AG09309 (cell line): ENCODE results near the gene ST6GALNAC1.

Experiments
- DNase-seq: peaks from one replicate; pipeline ENCODE4 v3.0.0-alpha.2; 2010; ENCODE audit warnings: low read depth
- H3K4me3 ChIP-seq: 2 replicates; pipeline ENCODE4 v1.5.1; 2011; ENCODE audit warnings: mild to moderate bottlenecking, low read depth, low read length, moderate library complexity; ENCODE audit not compliant: control insufficient read depth
- TF ChIP-seq, protein P1 (sequence below): IDR thresholded peaks from 2 replicates; pipeline ENCODE4 v1.5.1; 2011; ENCODE audit warnings: mild to moderate bottlenecking, low read depth, low read length, inconsistent platforms; ENCODE audit not compliant: insufficient read depth, control insufficient read depth; ENCODE audit errors: missing control alignments

The ST6GALNAC1 gene

DNA sequence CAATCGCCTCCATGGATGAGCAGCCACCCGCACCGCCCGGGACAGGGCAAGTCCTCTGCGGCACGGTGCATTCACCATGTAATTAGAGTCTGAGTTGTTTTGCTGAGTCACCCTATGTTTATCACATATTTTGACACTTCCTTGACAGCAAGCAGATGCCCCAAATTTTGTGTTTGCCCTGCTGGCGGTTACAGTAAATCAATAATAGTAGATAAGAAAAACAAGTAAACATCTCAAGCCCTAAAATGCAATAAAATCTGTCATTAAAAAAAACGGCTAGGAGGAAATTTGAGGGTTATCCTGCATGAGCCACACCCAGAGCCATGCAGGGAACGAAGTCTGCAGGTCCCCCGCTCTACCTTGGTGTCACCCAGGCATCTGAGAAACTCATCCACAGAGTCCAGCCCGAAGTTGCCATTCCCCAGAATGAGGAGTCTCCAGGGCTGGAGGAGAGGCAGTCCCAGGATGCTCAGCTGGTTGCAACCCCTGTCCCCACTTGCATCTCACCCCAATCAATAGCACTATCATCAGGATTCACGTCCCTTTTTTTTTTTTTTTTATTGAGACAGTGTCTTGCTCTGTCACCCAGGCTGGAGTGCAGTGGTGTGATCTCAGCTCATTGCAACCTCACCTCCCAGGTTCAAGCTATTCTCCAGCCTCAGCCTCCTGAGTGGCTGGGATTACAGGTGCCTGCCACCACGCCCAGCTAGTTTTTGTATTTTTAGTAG is 16.5 kb upstream of the ST6GALNAC1 start:
- TF ChIP-seq, protein P1, sequence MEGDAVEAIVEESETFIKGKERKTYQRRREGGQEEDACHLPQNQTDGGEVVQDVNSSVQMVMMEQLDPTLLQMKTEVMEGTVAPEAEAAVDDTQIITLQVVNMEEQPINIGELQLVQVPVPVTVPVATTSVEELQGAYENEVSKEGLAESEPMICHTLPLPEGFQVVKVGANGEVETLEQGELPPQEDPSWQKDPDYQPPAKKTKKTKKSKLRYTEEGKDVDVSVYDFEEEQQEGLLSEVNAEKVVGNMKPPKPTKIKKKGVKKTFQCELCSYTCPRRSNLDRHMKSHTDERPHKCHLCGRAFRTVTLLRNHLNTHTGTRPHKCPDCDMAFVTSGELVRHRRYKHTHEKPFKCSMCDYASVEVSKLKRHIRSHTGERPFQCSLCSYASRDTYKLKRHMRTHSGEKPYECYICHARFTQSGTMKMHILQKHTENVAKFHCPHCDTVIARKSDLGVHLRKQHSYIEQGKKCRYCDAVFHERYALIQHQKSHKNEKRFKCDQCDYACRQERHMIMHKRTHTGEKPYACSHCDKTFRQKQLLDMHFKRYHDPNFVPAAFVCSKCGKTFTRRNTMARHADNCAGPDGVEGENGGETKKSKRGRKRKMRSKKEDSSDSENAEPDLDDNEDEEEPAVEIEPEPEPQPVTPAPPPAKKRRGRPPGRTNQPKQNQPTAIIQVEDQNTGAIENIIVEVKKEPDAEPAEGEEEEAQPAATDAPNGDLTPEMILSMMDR: no peak
- DNase-seq: no peak
- no peak overlapping the region for H3K4me3 ChIP-seq

DNA sequence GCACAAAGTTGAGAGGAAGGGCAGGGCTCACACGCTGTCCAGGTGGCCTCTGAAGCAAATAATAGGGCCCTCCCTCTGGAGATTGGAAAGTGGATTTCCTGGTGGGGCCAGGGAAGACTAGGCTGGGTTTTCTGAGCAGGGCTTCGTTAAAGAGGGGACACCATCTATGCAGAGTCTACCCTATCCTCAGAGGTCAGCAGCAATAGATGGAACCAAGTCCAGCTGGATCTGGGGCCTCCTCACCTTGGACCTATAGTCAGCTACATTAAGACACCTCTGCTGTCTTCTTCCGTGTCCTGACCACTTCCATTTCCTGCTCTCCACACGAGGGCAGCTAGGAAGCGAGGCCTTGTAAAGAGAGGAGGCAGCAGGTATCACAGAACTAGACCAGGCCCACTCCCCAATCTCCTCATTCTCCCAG is 14.7 kb upstream of the ST6GALNAC1 start:
- TF ChIP-seq, protein P1: no peak

DNA sequence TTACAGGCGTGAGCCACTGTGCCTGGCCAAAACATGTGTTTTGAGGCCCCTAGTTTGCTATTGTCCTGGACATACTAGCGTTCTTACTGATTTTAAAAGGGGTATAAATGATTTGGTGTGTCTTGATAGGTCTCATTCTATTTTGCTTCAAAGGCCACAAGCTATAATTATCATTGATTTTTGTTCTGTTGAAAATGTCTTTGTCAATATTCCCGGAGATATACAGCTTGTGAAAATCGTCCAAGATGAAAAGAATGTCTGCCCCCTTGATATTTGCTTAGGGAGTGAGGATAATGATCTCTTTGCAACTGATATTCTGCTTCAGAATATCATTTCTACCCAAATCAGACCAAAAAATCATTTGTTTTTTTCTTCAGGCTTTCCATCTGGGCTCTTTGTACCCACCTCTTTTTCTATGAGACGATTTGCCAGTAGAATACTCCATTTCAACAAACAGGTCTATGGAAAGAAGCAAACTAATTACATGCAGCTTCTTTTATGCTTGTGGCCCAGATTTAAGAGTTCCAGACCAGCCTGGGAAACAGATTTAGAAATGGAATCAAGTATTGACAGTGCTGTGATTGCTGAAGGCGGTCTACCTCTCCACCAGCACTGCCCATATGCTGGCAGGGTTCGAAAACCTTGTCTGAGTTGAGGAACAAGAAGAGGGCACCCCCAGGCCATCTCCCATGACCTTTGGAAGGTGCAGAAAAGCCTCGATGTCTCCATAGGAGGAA is 14.1 kb upstream of the ST6GALNAC1 start:
- H3K4me3 ChIP-seq: no peak overlapping the region
- no peak for DNase-seq
- TF ChIP-seq, protein P1: no peak

More for the DNA sequence above, 14.7 kb upstream of the ST6GALNAC1 start:
- no peak overlapping the region for H3K4me3 ChIP-seq
- no peak for DNase-seq

DNA sequence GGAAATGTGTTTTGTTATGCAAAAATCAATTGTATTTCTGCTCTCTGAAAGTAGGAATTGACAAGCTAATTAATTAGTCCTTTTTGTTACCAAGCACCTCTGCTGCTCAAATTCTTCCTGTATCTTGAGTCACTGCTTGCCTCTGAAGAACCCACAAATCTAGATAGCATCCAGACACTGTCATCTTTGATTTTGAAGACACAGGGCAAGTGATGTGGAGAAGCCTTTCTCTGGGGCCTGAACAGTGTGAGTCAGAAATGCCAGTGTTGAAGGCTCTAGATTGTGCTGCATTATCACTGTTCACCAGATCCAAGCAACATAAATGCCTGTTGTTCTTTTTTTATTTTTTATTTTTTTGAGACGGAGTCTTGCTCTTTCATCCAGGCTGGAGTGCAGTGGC is 10.9 kb upstream of the ST6GALNAC1 start:
- no peak overlapping the region for H3K4me3 ChIP-seq
- DNase-seq: no peak
- TF ChIP-seq, protein P1: no peak

DNA sequence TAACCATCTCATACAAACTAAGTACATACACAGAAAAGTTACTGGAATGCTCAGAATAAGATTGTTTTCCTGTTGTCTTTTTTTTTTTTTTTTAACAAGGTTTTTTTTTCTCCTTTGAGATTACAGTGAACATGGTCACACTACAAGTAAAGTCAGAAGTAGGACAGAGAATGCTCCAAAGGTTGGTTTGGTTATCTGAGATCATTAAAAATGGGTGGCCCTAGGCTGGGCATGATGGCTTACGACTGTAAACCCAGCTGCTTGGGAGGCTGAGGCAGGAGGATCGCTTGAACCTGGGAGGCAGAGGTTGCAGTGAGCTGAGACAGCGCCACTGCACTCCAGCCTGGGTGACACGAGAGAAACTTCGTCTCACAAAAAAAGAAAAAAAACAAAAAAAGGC is 6.9 kb upstream of the ST6GALNAC1 start:
- TF ChIP-seq, protein P1: no peak
- DNase-seq: no peak
- no peak overlapping the region for H3K4me3 ChIP-seq

DNA sequence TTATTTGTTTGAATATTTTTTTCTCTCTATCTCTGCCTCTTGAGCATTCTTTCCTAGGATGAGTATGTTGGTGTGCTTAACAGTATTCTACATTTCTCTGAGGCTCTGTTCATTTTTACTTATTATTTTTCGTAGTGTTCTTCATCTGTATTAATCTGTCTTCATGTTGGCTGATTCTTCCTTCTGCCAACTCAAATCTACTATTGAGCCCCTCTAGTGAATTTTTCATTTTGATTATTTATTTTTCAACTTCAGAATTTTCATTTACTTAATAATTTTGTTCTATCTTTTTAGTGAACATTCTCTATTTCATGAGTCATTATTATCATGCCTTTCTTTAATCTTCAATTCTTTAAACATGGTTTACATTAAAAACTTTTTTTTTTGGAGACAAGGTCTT is 3.2 kb upstream of the ST6GALNAC1 start:
- TF ChIP-seq, protein P1: no peak
- no peak for DNase-seq
- H3K4me3 ChIP-seq: no peak overlapping the region
